HG03175 (cell line): ENCODE measurements around the gene ARF4.
"Not testable (repeated sequence)": the region's sequence is repeated elsewhere in the genome, so short reads cannot be mapped to it uniquely, and the experiment has no call there.

Source experiments
- ATAC-seq: cut with Tn5 transposase; IDR thresholded peaks from one replicate; pipeline ENCODE4 v1.9.1; 2021; ENCODE audit warnings: mild to moderate bottlenecking, moderate library complexity; ENCODE audit not compliant: unreplicated experiment

The ARF4 gene

DNA sequence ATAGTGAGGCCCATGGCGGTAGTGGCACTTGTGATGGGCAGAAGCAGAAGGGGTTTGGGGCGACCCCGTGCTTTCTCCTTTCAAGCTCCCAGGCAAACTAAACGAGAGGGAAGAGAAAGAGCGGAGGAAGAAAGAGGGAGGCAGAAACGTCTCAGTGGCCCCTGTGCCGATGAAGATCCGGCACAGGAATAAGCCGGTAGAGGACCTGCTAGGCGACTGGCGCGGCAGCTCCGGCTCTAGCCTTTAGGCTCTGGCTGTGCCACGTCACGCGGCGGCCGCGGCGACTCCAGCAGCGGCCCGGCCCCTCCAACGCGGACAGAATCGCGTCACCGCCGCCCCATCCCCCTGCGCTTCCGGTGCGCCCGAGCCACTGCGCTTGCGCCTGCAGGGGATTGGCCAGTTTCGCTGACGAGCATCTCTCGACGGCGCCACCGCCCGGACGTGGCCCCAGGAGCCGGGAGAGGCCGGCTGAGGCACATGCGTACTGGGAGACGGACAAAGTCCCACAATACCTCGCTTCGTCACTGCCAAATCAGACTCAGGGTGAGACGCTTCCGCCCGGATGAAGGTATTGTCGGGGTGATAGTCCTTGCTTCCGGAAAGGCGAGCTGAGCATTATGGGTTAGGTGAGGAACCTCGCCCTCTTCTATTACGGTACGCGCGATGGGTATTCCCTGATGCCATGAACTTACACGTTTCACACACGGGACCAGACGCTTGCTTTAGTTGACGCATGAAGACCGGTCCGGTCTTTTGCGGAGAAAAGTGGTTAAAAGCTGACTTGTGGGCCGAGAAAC, at the start of gene ARF4:
ARF4 (minus strand) TSS at position 218 of the 797 bp plus-strand sequence; CDS start at position 14, 204 bp downstream.
- ATAC-seq = peak; percentile 94

DNA sequence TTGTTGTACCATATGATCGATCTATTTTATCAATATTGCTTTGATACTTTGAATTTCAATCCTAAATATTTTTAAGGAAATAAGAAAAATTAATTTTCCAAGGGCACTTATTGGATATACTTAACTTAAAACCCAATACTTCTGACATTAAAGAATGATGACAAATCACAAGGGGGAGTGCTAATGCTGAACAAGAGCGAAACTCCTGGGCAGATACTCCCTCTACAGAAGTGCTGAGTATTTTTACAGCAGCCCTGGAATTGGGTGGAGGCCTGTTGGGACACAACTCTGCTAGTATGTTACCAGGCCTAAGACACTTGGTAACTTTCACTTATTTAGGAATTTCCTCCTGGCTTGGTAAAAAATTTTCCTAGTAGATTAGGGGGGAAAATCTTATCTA, 49.6 kb upstream of the ARF4 start:
- ATAC-seq = no peak

- ATAC-seq = no peak
Observed at GRCh38 chr3:57644740-57645139, 47.6 kb upstream of the ARF4 start.

- no peak for ATAC-seq
Observed at GRCh38 chr3:57637391-57637790, 40.2 kb upstream of the ARF4 start.

- ATAC-seq = not testable (repeated sequence)
Observed at GRCh38 chr3:57634259-57634658, 37.1 kb upstream of the ARF4 start.

GRCh38 chr3:57627976-57628375, 30.8 kb upstream of the ARF4 start:
- ATAC-seq = no peak

DNA sequence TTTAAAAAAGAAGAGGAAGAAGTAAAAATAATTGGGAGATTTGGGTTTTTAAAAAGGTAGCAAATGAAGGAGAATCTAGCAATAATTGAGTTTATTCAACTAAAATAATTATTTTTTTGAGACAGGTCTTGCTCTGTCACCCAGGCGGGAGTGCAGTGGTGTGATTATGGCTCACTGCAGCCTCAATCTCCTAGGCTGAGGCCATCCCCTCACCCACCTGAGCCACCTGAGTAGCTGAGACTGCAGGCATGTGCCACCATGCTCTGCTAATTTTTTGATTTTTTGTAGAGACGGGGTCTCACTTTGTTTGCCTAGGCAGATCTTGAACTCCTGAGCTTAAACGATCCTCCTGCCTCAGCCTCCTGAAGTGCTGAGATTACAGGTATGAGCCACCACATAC, 27.7 kb upstream of the ARF4 start:
- no peak for ATAC-seq

- ATAC-seq = no peak
Observed at GRCh38 chr3:57622362-57622761, 25.2 kb upstream of the ARF4 start.

DNA sequence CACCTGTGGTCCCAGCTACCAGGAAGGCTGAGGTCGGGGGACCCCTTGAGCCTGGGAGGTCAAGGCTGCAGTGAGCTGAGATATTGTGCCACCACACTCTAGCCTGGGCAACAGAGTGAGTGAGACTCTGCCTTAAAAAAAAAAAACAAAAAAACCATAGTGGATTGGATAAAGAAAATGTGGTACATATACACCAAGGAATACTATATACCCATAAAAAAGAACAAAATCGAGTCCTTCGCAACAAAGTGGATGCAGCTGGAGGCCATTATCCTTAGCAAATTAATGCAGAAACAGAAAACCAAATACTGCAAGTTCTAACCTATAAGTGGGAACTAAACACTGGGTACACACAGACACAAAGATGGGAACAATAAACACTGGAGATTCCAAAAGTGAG, 20.6 kb upstream of the ARF4 start:
- no peak for ATAC-seq

GRCh38 chr3:57616233-57616632, 19.1 kb upstream of the ARF4 start:
- no peak for ATAC-seq

GRCh38 chr3:57611870-57612269, 14.7 kb upstream of the ARF4 start:
- not testable (repeated sequence) for ATAC-seq

GRCh38 chr3:57605683-57606082, 8.5 kb upstream of the ARF4 start:
- ATAC-seq = no peak

- ATAC-seq = no peak
Observed at GRCh38 chr3:57604971-57605370, 7.8 kb upstream of the ARF4 start.

DNA sequence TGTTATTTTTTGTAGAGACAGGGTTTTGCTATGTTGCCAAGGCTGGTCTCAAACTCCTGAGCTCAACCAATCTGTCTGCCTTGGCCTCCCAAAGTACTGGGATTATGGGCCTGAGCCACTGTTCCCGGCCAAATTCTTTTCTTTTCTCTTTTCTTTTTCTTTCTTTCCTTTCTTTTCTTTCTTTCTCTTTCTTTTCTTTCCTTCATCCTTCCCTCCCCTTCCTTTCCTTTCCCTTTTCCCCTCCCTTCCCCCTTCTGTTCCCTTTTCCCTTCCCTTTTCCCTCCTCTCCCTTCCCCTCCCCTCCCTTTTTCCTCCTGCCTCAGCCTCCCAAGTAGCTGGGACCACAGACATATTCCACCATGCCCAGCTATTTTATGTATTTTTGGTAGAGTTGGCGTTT, 3.1 kb upstream of the ARF4 start:
- no peak for ATAC-seq

- ATAC-seq = no peak
Observed at GRCh38 chr3:57598765-57599360, 1.7 kb upstream of the ARF4 start.

DNA sequence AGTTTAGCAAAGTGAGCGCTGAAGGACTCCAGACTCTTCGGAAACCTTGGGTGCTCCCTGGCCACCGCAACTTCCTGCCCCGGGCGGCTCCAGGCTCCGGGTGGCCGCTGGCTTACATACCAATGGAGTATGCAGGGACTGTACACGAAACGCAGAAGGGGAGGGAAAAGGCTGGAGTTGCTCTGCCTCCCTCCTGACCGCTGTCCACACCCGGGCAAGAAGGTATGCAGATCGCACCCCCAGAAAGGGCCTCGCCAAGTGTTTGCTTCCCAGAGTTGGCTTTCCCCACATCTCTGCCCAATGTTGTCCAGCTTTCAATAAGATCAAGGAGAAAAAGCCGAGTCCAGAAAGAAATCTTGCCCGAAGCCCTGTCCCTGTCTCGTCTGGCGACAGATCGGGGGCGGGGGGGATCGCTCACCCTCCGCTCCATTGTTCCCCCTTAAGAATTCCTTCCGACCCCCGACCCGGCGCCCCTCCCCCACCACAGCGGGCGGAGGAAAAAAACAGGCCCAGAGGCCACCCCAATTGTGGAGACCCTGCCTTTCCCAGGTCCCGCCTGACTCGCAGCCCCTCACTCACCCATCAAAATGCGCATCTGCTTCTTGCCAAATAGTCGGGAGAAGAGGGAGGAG, 533 bp downstream of the ARF4 start:
- ATAC-seq = no peak

- no peak for ATAC-seq
Observed at GRCh38 chr3:57594576-57594975, 2.6 kb downstream of the ARF4 start.

DNA sequence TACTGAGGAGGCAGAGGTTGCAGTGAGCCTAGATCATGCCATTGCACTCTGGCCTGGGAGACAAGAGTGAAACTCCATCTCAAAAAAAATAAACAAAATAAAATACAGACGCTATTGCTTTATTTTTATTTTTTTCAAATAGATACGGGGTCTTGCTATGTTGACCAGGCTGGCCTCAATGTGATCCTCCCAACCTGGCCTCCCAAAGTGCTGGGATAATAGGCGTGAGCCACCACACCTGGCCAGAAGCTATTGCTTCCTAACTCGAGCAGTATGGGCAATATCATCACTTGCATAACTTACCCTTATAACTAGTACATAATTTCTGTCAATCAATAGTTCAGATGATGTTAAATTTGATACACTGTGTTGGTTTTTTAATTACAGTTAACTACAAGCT, 3.0 kb downstream of the ARF4 start:
- no peak for ATAC-seq

DNA sequence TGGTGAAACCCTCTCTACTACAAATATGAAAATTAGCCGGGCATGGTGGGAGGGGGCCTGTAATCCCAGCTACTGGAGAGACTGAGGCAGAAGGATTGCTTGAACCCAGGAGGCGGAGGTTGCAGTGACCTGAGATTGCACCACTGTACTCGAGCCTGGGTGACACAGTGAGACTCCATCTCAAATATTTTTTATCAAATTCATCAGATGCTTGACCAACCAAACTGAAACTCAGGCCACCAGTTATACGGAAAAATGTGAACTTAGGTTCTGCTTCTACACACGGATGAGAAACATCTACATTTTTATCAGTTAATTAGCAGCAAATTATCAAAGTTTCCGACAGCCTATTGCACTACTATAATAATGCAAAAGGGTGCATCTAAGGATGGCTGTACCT, 4.8 kb downstream of the ARF4 start:
- no peak for ATAC-seq

DNA sequence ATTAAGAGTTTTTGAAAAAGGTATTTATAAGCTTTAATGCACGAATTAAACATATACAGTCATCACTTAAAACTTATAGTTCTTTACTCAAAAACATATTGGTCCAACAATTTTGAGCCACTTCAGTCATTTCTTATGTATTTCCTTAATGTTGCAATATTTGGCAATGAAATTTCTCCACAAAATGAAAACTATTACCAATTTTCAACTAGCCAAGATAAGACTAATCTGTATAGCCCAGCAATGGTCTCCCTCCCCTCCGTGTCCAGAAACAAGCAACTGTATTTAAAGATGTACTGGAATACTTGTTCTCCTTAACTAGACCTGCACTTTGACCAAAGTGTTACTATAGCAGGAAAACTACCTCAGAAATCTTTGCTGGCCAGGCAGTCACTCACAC, 9.2 kb downstream of the ARF4 start:
- ATAC-seq = no peak

DNA sequence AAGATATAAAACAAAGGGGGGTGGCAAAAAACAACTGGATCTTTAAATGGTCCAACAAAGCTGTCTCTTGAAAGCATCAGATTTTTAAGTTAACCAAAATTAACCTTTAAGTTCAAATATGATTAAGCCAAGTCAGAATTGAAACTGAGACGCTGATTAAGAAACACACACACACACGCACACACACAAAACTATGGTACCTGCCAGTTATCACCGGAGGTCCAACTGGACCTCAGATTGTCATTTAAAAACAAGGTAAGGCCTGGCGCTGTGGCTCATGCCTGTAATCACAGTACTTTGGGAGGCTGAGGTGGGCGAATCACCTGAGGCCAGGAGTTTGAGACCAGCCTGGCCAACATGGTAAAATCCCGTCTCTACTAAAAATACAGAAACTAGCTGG, 10.4 kb downstream of the ARF4 start:
- ATAC-seq = no peak

DNA sequence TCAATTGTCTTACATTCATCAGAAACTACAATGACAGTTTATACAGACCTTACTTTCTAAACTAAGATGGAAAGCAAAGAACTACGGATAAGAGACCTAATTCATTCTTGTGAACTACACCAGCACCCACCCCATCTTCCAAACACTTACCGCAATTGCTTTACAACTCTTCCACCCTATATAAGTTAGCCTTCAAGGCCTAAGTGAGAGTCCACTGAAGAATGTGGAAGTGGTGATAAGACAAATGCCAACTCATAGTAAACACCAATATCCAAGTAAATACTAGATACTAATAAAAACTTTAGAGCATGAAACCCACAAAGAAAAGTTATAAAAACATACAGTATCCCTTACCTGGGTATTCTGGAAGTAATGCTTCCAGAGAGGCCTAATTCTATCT, 13.6 kb downstream of the ARF4 start:
- ATAC-seq = no peak
